Measurements from ENCODE around the gene HLA-DPA1.

Gene HLA-DPA1

GRCh38 chr6:33014841-33015634 is 58.4 kb downstream of the HLA-DPA1 start:
- peak; percentile 94 for DNase-seq
